Lower lobe of right lung (tissue), 2 donors: ENCODE data around the gene ZBTB45. TPM values are rescaled to one million over a fixed set of nuclear protein-coding genes. Genes with fewer than 3 reads are reported as not detected.
A peak's percentile ranks its signal among the peaks of the same experiment; 100 is the strongest.

Source experiments
- ATAC-seq, 2 donors: fragments of 200-7000 bp; cut with Tn5 transposase; one replicate each; pipeline ENCODE4 v1.9.1; 2020 to 2022; ENCODE audit warnings: mild to moderate bottlenecking in 2 of 2, moderate library complexity in 2 of 2
- DNase-seq: peaks from one replicate; pipeline ENCODE4 v3.0.0-alpha.2; 2020
- H3K27ac ChIP-seq: fragments of 200-600 bp; one replicate; pipeline ENCODE4 v1.8.0; 2022
- H3K27me3 ChIP-seq: fragments of 200-600 bp; one replicate; pipeline ENCODE4 v1.8.0; 2022; ENCODE audit warnings: low read depth
- H3K36me3 ChIP-seq: fragments of 200-600 bp; one replicate; pipeline ENCODE4 v1.8.0; 2022; ENCODE audit warnings: mild to moderate bottlenecking
- H3K4me1 ChIP-seq: fragments of 200-600 bp; one replicate; pipeline ENCODE4 v1.8.0; 2022
- H3K4me3 ChIP-seq: fragments of 200-600 bp; one replicate; pipeline ENCODE4 v1.8.0; 2022; ENCODE audit warnings: mild to moderate bottlenecking
- H3K9me3 ChIP-seq: fragments of 200-600 bp; one replicate; pipeline ENCODE4 v1.8.0; 2022
- CTCF ChIP-seq: fragments of 200-600 bp; IDR thresholded peaks from one replicate; pipeline ENCODE4 v1.8.0; 2022; ENCODE audit warnings: antibody characterized with exemption, mild to moderate bottlenecking
- intact Hi-C: fragments of 100-400 bp; cut with DNase I; formaldehyde crosslinking; loops from one replicate; pipeline ENCODE4 v1.11.0; 2022
- total RNA-seq: library from RNA; stranded (reverse); fragmentation: NEBNext Ultra II Directional; extraction: Animal tissue kit (Norgen Biotek cat#: 25700); gene quantifications from one replicate; pipeline ENCODE4 v1.2.1, GENCODE V29; 2021
- donor health status: DM: no; HTN: yes; CAD: no; lungs with severe emphysema.

ZBTB45 gene
- total RNA-seq, 1 donor from 2014 or later, result 14.1 TPM

- TF ChIP-seq CTCF, result no peak
- intact Hi-C loops, result no loop called here
- Histone ChIP-seq H3K27ac (no peak overlapping the region), H3K36me3 (peaks cover 84% of the 10 kb centered on the region), H3K9me3 (no peaks in the 10 kb centered on the region), H3K4me3 (no peak overlapping the region), H3K27me3 (no peaks in the 10 kb centered on the region), H3K4me1 (peaks cover 30% of the 10 kb centered on the region)
- DNase-seq (no peak), ATAC-seq (no peak)
Measured at GRCh38 chr19:58548859-58549663, 29.5 kb upstream of the ZBTB45 start.

- intact Hi-C loops, result no loop called here
- Histone ChIP-seq H3K27me3 (no peaks in the 10 kb centered on the region), H3K9me3 (no peaks in the 10 kb centered on the region), H3K4me3 (no peak overlapping the region), H3K27ac (no peak overlapping the region), H3K36me3 (peaks cover 72% of the 10 kb centered on the region), H3K4me1 (peaks cover 26% of the 10 kb centered on the region)
- TF ChIP-seq CTCF, result no peak
- ATAC-seq, result no peak
- DNase-seq, result no peak
Measured at GRCh38 chr19:58547323-58548312, 28.0 kb upstream of the ZBTB45 start.

- TF ChIP-seq CTCF, result no peak
- DNase-seq (no peak), ATAC-seq (no peak)
- intact Hi-C loops, result no loop called here
- H3K36me3 ChIP-seq, result peaks cover 56% of the 10 kb centered on the region
- H3K9me3 ChIP-seq, result no peaks in the 10 kb centered on the region
- peak overlapping the region; percentile 79 for H3K4me3 ChIP-seq
- peaks cover 26% of the 10 kb centered on the region for H3K4me1 ChIP-seq
- H3K27me3 ChIP-seq, result no peaks in the 10 kb centered on the region
- no peak overlapping the region for H3K27ac ChIP-seq
Measured at GRCh38 chr19:58546019-58546530, 26.5 kb upstream of the ZBTB45 start.

- Histone ChIP-seq H3K4me1 (peaks cover 26% of the 10 kb centered on the region), H3K27ac (peak overlapping the region; percentile 44), H3K27me3 (no peaks in the 10 kb centered on the region), H3K4me3 (peak overlapping the region; percentile 79), H3K9me3 (no peaks in the 10 kb centered on the region), H3K36me3 (peaks cover 50% of the 10 kb centered on the region)
- TF ChIP-seq CTCF, result no peak
- no peak for DNase-seq
- ATAC-seq, result no peak
- intact Hi-C loops, result no loop called here
Measured at GRCh38 chr19:58545286-58546018, 25.8 kb upstream of the ZBTB45 start.
